AG04450 (cell line): ENCODE measurements around the gene GPC2. TPM values are rescaled to one million over a fixed set of nuclear protein-coding genes. Genes with fewer than 3 reads are reported as not detected.
A peak's percentile ranks its signal among the peaks of the same experiment; 100 is the strongest.

Source experiments
- CTCF ChIA-PET: fragments of 300-600, 350-600 bp; formaldehyde crosslinking; extraction: SDS; loops from one replicate; lab custom pipeline; 2022; ENCODE audit warnings: antibody characterized with exemption, inconsistent platforms; lab: Charles Lee
- POLR2A ChIA-PET: fragments of 350-600 bp; formaldehyde crosslinking; extraction: SDS; loops from one replicate; lab custom pipeline; 2021; ENCODE audit warnings: antibody characterized with exemption, inconsistent platforms; lab: Yijun Ruan, JAX
- DNase-seq: peaks from one replicate; pipeline ENCODE4 v3.0.0-alpha.2; 2011; ENCODE audit warnings: low read depth, low spot score
- H3K27ac ChIP-seq: one replicate; pipeline ENCODE4 v1.5.1; 2012; ENCODE audit warnings: low read depth, low read length, control low read depth
- H3K27me3 ChIP-seq: one replicate; pipeline ENCODE4 v1.6.0; 2012; ENCODE audit warnings: low read length; ENCODE audit not compliant: control insufficient read depth, insufficient read depth
- H3K4me3 ChIP-seq: 2 replicates; pipeline ENCODE4 v1.5.1; 2011; ENCODE audit warnings: mild to moderate bottlenecking, low read depth, low read length, control low read depth
- H3K9me3 ChIP-seq: 2 replicates; pipeline ENCODE4 v1.5.1; 2012; ENCODE audit warnings: low read length; ENCODE audit not compliant: control insufficient read depth, insufficient read depth
- CTCF ChIP-seq: IDR thresholded peaks from 2 replicates; pipeline ENCODE4 v1.5.1; 2011; ENCODE audit warnings: low read depth, low read length, control low read depth, inconsistent platforms
- polyA plus RNA-seq: library from polyadenylated mRNA; depleted of rRNA; stranded (reverse); fragments of >200 nt; gene quantifications from 2 replicates; pipeline ENCODE4 v1.2.3, GENCODE V29; 2011

GPC2 gene
- polyA plus RNA-seq, 1 experiment = 2.6 TPM

- peak; percentile 87 for DNase-seq
- Histone ChIP-seq H3K9me3 (no peaks in the 10 kb centered on the region), H3K27me3 (no peaks in the 10 kb centered on the region), H3K27ac (peak within 1 kb of the TSS; percentile 96), H3K4me3 (peak within 1 kb of the TSS; percentile 96)
- CTCF ChIA-PET = no interaction called here
- POLR2A ChIA-PET = interaction anchor here (1.0 kb wide), 1 partner anchor 26 kb away, joined by 12 read pairs; the partner anchor contains the start of genes AP4M1 and MCM7
- TF ChIP-seq CTCF = no peak
Measured at GRCh38 chr7:100126931-100127865, 50.0 kb downstream of the GPC2 start, which contains the start of gene MBLAC1. MBLAC1 (plus strand) TSS chr7:100126967; CDS start chr7:100127396, 429 bp downstream.

- CTCF ChIA-PET = no interaction called here
- Histone ChIP-seq H3K27ac (peak overlapping the region; percentile 96), H3K27me3 (no peaks in the 10 kb centered on the region), H3K4me3 (peak overlapping the region; percentile 96), H3K9me3 (no peaks in the 10 kb centered on the region)
- POLR2A ChIA-PET = interaction anchor here (1.0 kb wide), 1 partner anchor 26 kb away, joined by 12 read pairs; the partner anchor contains the start of genes AP4M1 and MCM7
- no peak for DNase-seq
- TF ChIP-seq CTCF = 0 out of 2 replicates have a peak, but pooled peaks have one; percentile 7
Measured at GRCh38 chr7:100126239-100126930, 50.8 kb downstream of the GPC2 start.

GRCh38 chr7:100124301-100125230 lies 52.6 kb downstream of the GPC2 start:
- CTCF ChIA-PET = interaction anchor here (0.6 to 1.7 kb wide), 3 partner anchors 10 to 283 kb away, joined by 3 to 10 read pairs (median 4); no protein-coding TSS in a partner anchor
- Histone ChIP-seq H3K27me3 (no peaks in the 10 kb centered on the region), H3K4me3 (no peak overlapping the region), H3K9me3 (no peaks in the 10 kb centered on the region), H3K27ac (no peak overlapping the region)
- DNase-seq = no peak
- TF ChIP-seq CTCF = no peak
- POLR2A ChIA-PET = no interaction called here

- no peak for TF ChIP-seq CTCF
- no peaks in the 10 kb centered on the region for H3K27me3 ChIP-seq
- H3K9me3 ChIP-seq = no peaks in the 10 kb centered on the region
- no peak overlapping the region for H3K4me3 ChIP-seq
- POLR2A ChIA-PET = interaction anchor here (0.5 kb wide), 1 partner anchor 12 kb away, joined by 3 read pairs; no protein-coding TSS in a partner anchor
- CTCF ChIA-PET = interaction anchor here (1.2 kb wide), 1 partner anchor 9 kb away, joined by 4 read pairs; no protein-coding TSS in a partner anchor
- no peak for DNase-seq
- H3K27ac ChIP-seq = no peak overlapping the region
Measured at GRCh38 chr7:100122568-100122967, 54.6 kb downstream of the GPC2 start.
